Measurements from ENCODE around the gene AHNAK2.

The AHNAK2 gene

DNA sequence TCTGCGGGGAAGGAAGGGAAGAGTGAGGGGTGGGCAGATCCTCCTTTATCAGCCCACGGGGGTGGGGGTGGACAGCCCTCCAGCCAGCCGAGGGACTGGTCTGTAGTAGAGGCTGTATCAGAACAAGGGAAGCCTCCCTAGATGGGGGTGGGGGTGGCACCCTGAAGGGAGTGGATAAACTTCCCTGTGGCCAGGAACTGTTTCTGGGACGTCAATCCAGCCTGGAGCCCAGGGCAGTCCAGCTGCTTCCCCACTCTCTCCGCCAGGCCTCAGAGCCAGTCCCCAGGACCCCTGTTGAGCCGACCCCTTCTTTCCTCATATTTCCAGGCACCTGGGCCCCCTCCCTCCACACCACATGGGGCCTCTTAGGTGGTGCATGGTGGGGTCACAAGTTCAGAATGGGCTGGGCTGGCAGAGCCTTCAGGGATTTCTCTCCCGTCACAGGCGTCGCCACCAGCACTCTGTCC is 46.8 kb downstream of the AHNAK2 start:
- TF ChIP-seq ZFX (IDR thresholded peaks at IDR 0.05) (no peak), CTCF (conservative IDR thresholded peaks at IDR 0.05) (no peak)
- H3K27ac ChIP-seq = no peak overlapping the region

GRCh38 chr14:104930526-104931303 is 47.5 kb downstream of the AHNAK2 start:
- no peak overlapping the region for H3K27ac ChIP-seq
- no peak for TF ChIP-seq ZFX (IDR thresholded peaks at IDR 0.05)
- TF ChIP-seq CTCF (conservative IDR thresholded peaks at IDR 0.05) = no peak

DNA sequence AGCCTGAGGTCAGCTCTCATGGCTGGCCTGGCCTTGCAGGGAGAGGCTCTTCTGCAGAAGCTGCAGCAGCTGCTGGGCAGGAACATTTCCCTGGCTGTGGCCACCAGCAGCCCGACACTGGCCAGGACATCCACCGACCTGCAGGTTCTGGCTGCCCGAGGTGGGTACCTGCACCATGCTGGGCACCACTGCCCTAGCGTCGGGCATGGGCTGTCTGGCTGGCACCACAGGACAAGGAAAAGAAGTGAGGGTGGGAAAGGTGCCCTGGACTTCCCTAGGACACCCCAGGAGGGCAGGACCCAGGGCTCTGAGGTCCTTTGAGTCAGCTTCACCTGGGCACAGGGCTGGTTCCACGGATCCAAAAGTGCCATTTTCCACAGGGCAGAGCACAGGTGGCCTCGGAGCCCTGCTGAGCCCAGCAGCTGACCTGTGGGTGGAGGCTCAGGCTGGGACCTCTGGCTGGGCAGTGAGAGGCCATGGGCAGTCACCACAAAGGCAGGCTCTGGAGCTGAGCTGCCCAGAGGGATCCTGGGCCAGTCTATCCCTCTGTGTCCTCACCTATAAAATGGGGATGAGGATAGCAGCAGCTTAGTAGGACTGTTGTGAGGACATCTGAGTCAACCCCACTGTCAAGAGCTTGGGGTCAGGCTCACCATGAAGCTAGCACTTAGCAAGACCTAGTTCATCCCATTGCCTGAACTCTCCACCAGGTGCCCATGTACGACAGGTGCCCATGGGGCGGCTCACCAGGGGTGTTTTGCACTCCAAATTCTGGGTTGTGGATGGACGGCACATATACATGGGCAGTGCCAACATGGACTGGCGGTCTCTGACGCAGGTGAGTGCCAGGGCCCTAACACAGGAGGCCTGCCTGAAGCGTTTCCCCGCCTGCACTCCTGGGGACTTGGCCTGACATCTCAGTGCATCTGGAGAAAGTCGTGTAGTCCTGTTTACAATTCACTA is 48.6 kb downstream of the AHNAK2 start:
- no peak overlapping the region for H3K27ac ChIP-seq
- TF ChIP-seq ZFX (IDR thresholded peaks at IDR 0.05) (no peak), CTCF (conservative IDR thresholded peaks at IDR 0.05) (no peak)

DNA sequence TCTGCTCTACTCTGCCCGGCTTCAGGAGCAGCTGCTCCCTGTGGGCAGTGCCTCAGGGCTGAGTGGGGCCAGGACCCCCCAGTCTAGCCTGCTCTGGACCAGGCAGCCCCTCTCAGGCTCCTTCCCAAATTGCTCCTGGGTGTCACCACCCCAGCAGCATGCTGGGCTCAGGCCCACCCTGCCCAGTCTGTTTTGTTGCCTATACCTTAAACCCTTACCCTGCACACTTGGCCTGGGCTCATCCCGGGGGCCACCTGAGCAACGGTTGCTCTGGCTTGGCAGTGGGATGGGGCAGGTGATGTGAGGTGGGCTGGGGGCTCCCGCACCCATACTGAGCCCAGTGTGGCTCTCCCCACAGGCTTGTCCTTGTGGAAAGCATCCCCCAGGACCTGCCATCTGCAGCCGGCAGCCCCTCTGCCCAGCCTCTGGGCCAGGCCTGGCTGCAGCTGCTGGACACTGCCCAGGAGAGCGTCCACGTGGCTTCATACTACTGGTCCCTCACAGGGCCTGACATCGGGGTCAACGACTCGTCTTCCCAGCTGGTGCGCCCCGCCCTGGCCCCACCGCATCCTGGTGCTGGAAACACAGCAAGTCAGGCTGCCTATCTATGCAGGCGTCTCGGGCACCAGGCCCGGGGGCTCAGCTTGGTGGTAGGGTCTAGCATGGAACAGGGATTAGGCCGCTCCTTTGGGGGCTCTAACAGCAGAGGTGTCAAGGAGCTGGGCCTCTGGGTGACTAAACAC is 49.6 kb downstream of the AHNAK2 start:
- no peak for TF ChIP-seq CTCF (conservative IDR thresholded peaks at IDR 0.05)
- no peak for TF ChIP-seq ZFX (IDR thresholded peaks at IDR 0.05)
- H3K27ac ChIP-seq = no peak overlapping the region

DNA sequence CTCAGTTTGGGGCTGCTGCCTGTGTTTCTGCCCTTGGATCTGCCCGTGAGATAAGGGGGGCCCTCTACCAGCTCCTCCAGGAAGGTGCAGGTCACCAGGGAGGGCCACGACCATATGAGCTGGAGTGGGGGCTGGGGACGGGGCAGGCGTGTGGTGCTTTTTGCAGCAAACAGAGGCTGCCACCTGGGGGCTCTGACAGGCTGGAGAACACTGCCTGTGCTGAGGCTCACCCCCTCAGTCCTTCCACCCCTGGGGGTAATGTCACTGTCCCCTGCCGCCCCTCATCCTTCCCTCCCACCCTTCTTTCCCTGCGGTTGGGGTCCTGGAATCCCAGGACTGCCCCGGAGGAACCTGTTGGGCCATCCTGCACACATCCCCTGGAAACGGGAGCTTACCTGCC is 50.3 kb downstream of the AHNAK2 start:
- no peak overlapping the region for H3K27ac ChIP-seq
- TF ChIP-seq ZFX (IDR thresholded peaks at IDR 0.05) (no peak), CTCF (conservative IDR thresholded peaks at IDR 0.05) (no peak)

- H3K27ac ChIP-seq = no peak overlapping the region
- TF ChIP-seq CTCF (conservative IDR thresholded peaks at IDR 0.05) = no peak
- no peak for TF ChIP-seq ZFX (IDR thresholded peaks at IDR 0.05)
These were observed 50.8 kb downstream of the AHNAK2 start for GRCh38 chr14:104927432-104927816.
